Lung (tissue), 12 donors: ENCODE results near the gene PCDH1. TPM values are rescaled to one million over a fixed set of nuclear protein-coding genes. Genes with fewer than 3 reads are reported as not detected.

Experiments used
- ATAC-seq: fragments of 200-7000 bp; cut with Tn5 transposase; one replicate; pipeline ENCODE4 v1.9.1; 2020; ENCODE audit warnings: moderate number of reproducible peaks; ENCODE audit not compliant: insufficient read depth, low FRiP score
- DNase-seq, 3 donors: peaks; one replicate each; pipeline ENCODE4 v3.0.0-alpha.2; 2013 to 2017
- H3K27ac ChIP-seq, 2 donors: one replicate each; pipeline ENCODE4 v1.5.1; 2013; ENCODE audit warnings: mild to moderate bottlenecking in 2 of 2, moderate library complexity in 2 of 2, control low read depth in 1 of 2, inconsistent platforms in 1 of 2, low read depth in 1 of 2, low read length in 1 of 2
- H3K27me3 ChIP-seq, 3 donors: one replicate each; pipeline ENCODE4 v1.5.1; 2013; ENCODE audit warnings: low read length in 2 of 3; ENCODE audit not compliant: control insufficient read depth in 3 of 3, insufficient read depth in 3 of 3
- H3K36me3 ChIP-seq, 4 donors: one replicate each; pipeline ENCODE4 v1.5.1; 2013; ENCODE audit warnings: low read length in 4 of 4, mild to moderate bottlenecking in 1 of 4, moderate library complexity in 1 of 4; ENCODE audit not compliant: control insufficient read depth in 4 of 4, insufficient read depth in 4 of 4
- H3K4me1 ChIP-seq, 5 donors: one replicate each; pipeline ENCODE4 v1.5.1; 2013; ENCODE audit warnings: low read length in 5 of 5, mild to moderate bottlenecking in 2 of 5, moderate library complexity in 1 of 5; ENCODE audit not compliant: control insufficient read depth in 5 of 5, insufficient read depth in 5 of 5
- H3K4me3 ChIP-seq: one replicate; pipeline ENCODE4 v1.5.1; 2013; ENCODE audit warnings: mild to moderate bottlenecking, control low read depth, moderate library complexity
- H3K9ac ChIP-seq, 2 donors: one replicate each; pipeline ENCODE4 v1.5.1; 2013; ENCODE audit warnings: low read length in 2 of 2, control low read depth in 1 of 2; ENCODE audit not compliant: insufficient read depth in 1 of 2
- H3K9me3 ChIP-seq, 4 donors: one replicate each; pipeline ENCODE4 v1.5.1; 2013; ENCODE audit warnings: low read length in 3 of 4, mild to moderate bottlenecking in 1 of 4, moderate library complexity in 1 of 4; ENCODE audit not compliant: control insufficient read depth in 4 of 4, insufficient read depth in 3 of 4
- WGBS, 2 donors: extraction: QIAGEN DNeasy Blood & Tissue Kit; methylation state at CpG; one replicate each; pipeline ENCODE4 v1.1.7; 2013; 5-methylcytosine and 5-hydroxymethylcytosine counted together
- polyA plus RNA-seq, 2 donors: library from polyadenylated mRNA; stranded (reverse); fragments of 200-250 nt; gene quantifications; one replicate each; pipeline ENCODE4 v1.2.1, GENCODE V29; 2013
- total RNA-seq, 2 donors: library from RNA; depleted of rRNA in 1 of 2; stranded (reverse); fragments of >200 nt in 1 of 2; gene quantifications; one replicate each; pipeline ENCODE4 v1.2.1, GENCODE V29; 2014 to 2021
- TF ChIP-seq, protein P1 (sequence below): IDR thresholded peaks from 2 replicates; pipeline ENCODE4 v1.5.1; 2012; ENCODE audit warnings: mild to moderate bottlenecking; ENCODE audit errors: control extremely low read depth, extremely low read depth
- donor health status: control.
- donor health status: control.
- donor health status: Bipolar disorder and iron deficiency.
- donor health status: healthy.
- donor health status: DM: yes; HTN: yes; CAD: no.

PCDH1 gene
- total and polyA plus RNA-seq, 4 donors, result 18.2 to 70.2 (median 44.4) TPM

DNA sequence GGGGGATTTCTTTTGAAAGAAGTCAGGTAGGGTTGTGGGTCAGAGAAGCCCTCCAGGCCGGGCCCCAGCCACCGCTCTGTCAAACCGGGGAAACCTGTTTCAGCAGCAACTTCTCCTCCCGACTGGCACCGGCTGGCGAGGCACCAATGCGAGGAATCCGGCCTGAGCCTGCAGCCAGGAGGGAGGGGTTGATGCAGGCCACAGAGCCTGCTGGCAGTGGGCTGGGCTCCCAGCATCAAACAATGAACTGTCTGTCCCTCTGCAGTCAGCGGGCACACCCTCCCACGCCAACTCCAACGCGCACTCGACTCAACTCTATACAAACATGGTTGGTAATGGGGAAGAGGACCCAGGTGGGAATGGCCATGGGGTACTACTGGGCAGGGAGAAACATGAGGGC is 12.1 kb downstream of the PCDH1 start:
- Histone ChIP-seq H3K4me3 (no peak overlapping the region), H3K27ac (peak overlapping the region in 1 of 2 donors; percentile 44), H3K27me3 (peaks cover 0 to 3% (median 2%) of the 10 kb centered on the region in 3 donors), H3K9me3 (no peaks in the 10 kb centered on the region), H3K36me3 (peaks cover 0 to 31% (median 0%) of the 10 kb centered on the region in 4 donors), H3K4me1 (peaks cover 0 to 18% (median 5%) of the 10 kb centered on the region in 5 donors), H3K9ac (no peak overlapping the region)
- peak; percentile 32 for ATAC-seq
- peak; percentile 70 to 88 (median 88) for DNase-seq
- 52 to 79% methylated on average over 13 of the region's 13 CpGs for whole genome bisulfite sequencing, 2 donors
- TF ChIP-seq, protein P1, sequence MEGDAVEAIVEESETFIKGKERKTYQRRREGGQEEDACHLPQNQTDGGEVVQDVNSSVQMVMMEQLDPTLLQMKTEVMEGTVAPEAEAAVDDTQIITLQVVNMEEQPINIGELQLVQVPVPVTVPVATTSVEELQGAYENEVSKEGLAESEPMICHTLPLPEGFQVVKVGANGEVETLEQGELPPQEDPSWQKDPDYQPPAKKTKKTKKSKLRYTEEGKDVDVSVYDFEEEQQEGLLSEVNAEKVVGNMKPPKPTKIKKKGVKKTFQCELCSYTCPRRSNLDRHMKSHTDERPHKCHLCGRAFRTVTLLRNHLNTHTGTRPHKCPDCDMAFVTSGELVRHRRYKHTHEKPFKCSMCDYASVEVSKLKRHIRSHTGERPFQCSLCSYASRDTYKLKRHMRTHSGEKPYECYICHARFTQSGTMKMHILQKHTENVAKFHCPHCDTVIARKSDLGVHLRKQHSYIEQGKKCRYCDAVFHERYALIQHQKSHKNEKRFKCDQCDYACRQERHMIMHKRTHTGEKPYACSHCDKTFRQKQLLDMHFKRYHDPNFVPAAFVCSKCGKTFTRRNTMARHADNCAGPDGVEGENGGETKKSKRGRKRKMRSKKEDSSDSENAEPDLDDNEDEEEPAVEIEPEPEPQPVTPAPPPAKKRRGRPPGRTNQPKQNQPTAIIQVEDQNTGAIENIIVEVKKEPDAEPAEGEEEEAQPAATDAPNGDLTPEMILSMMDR, result no peak

DNA sequence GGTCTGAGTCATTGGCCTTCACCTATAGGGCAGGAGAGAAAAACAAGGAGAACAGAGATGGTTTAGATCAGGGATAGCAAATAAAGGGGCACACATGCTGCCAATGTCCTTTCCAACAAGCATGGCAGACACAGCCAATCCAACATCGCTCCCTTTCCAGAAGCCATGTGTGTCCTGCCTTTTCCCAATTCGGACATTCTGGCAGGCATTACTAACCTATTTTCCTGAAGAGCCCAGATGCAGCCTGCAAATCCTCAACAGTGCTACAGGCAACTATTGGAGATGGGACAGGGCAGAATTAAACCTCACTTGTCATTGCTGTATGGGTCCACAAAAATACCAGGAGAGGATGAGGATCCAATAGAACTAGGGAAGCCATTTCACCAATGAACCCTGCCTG is 12.8 kb downstream of the PCDH1 start:
- WGBS, 2 donors, result 82 to 88% methylated on average over 2 of the region's 2 CpGs
- Histone ChIP-seq H3K4me1 (peaks cover 0 to 18% (median 5%) of the 10 kb centered on the region in 5 donors), H3K36me3 (peaks cover 0 to 31% (median 0%) of the 10 kb centered on the region in 4 donors), H3K27ac (peak overlapping the region in 1 of 2 donors; percentile 64), H3K9me3 (no peaks in the 10 kb centered on the region), H3K4me3 (no peak overlapping the region), H3K27me3 (no peaks in the 10 kb centered on the region), H3K9ac (no peak overlapping the region)
- ATAC-seq (no peak), DNase-seq (no peak)
- TF ChIP-seq, protein P1, result no peak

DNA sequence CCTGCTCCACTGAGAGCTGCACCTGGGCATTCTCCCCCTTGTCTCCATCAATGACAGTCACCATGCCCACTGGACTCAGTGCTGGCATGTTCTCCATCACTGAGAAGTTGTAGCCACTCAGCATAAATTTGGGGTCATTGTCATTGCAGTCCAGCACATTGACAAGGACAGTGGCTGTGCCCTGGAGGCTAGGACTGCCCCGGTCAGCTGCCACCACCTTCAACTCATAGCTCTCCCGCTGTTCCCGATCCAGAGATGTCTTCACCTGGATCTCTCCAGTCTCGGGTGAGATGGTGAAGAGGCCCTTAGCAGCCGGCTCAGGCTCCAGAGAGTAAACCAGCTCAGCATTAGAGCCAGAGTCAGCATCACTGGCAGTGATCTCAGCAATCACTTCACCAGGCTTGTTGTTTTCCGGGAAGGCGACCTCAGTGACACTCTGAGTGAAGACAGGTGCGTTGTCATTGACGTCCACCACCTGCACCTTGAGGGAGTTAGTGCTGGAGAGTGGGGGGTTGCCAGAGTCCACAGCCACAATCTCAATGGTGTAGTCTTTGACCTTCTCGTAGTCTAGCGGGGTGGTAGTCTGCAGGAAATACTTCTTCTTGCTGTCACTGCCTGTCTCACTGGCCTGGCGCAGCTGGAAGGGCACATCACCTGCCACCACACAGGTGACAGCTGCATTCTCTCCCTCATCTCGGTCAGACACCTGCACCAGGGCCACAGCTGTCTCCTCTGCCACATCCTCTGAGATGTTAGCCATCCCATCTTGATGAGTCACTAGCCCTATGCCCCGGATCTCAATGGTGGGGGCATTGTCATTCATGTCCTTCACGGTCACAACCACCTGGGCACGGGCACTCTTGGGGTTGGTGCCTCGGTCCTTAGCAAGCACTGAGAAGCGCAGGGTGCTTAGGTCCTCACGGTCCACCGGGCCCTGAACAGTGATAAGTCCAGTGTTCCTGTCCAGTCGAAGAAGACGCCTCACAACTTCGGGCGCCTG is 13.5 kb downstream of the PCDH1 start:
- H3K27me3 ChIP-seq, result no peaks in the 10 kb centered on the region
- ATAC-seq (no peak), DNase-seq (no peak)
- peaks cover 0 to 31% (median 0%) of the 10 kb centered on the region in 4 donors for H3K36me3 ChIP-seq
- peaks cover 0 to 13% (median 4%) of the 10 kb centered on the region in 5 donors for H3K4me1 ChIP-seq
- no peak overlapping the region for H3K9ac ChIP-seq
- H3K27ac ChIP-seq, result no peak overlapping the region
- 87 to 93% methylated on average over 24 of the region's 24 CpGs for WGBS, 2 donors
- H3K4me3 ChIP-seq, result no peak overlapping the region
- TF ChIP-seq, protein P1, result no peak
- H3K9me3 ChIP-seq, result no peaks in the 10 kb centered on the region
